Trophoblast cell (in vitro differentiated cells and primary cell): ENCODE measurements around the gene FSTL4.

ENCODE experiments used
- DNase-seq, 2 donors: peaks; one replicate each; pipeline ENCODE4 v3.0.0-alpha.2; 2016
- H2AFZ ChIP-seq: 2 replicates; pipeline ENCODE4 v1.6.1; 2013; ENCODE audit warnings: low read length, moderate library complexity, mild to moderate bottlenecking; ENCODE audit not compliant: insufficient read depth, poor library complexity
- H2AK5ac ChIP-seq: 2 replicates; pipeline ENCODE4 v1.6.1; 2013; ENCODE audit warnings: mild to moderate bottlenecking, low read length
- H2BK120ac ChIP-seq: 2 replicates; pipeline ENCODE4 v1.6.1; 2013; ENCODE audit warnings: low read length, mild to moderate bottlenecking, moderate library complexity; ENCODE audit not compliant: insufficient read depth, poor library complexity
- H2BK12ac ChIP-seq: 2 replicates; pipeline ENCODE4 v1.6.1; 2013; ENCODE audit warnings: mild to moderate bottlenecking, low read length, moderate library complexity
- H2BK5ac ChIP-seq: 2 replicates; pipeline ENCODE4 v1.6.1; 2013; ENCODE audit warnings: low read length, low read depth, moderate library complexity, mild to moderate bottlenecking; ENCODE audit not compliant: poor library complexity
- H3K14ac ChIP-seq: 2 replicates; pipeline ENCODE4 v1.6.1; 2013; ENCODE audit warnings: mild to moderate bottlenecking, low read length
- H3K18ac ChIP-seq: 2 replicates; pipeline ENCODE4 v1.6.1; 2013; ENCODE audit warnings: mild to moderate bottlenecking, low read length
- H3K23ac ChIP-seq: 2 replicates; pipeline ENCODE4 v1.6.1; 2013; ENCODE audit warnings: low read length
- H3K27ac ChIP-seq: 2 replicates; pipeline ENCODE4 v1.5.1; 2013; ENCODE audit warnings: low read depth, mild to moderate bottlenecking, inconsistent platforms, low read length, moderate library complexity
- H3K27me3 ChIP-seq: 2 replicates; pipeline ENCODE4 v1.6.1; 2013; ENCODE audit warnings: inconsistent platforms, mild to moderate bottlenecking, low read length, moderate library complexity; ENCODE audit not compliant: insufficient read depth
- H3K36me3 ChIP-seq, 2 experiments: 1 replicate in 1 of 2; 2 replicates in 1 of 2; pipeline ENCODE4 v1.6.1; 2013; ENCODE audit warnings: low read length in 2 of 2, mild to moderate bottlenecking in 2 of 2, moderate library complexity in 1 of 2; ENCODE audit not compliant: insufficient read depth in 2 of 2, control insufficient read depth in 1 of 2
- H3K4ac ChIP-seq: 2 replicates; pipeline ENCODE4 v1.6.1; 2013; ENCODE audit warnings: low read depth, mild to moderate bottlenecking, low read length, moderate library complexity
- H3K4me1 ChIP-seq, 2 experiments: 1 replicate in 1 of 2; 2 replicates in 1 of 2; pipeline ENCODE4 v1.6.1; 2013; ENCODE audit warnings: low read length in 2 of 2, mild to moderate bottlenecking in 2 of 2, moderate library complexity in 1 of 2; ENCODE audit not compliant: insufficient read depth in 2 of 2, control insufficient read depth in 1 of 2
- H3K4me2 ChIP-seq: 2 replicates; pipeline ENCODE4 v1.6.1; 2013; ENCODE audit warnings: inconsistent platforms, mild to moderate bottlenecking, low read length, moderate library complexity
- H3K4me3 ChIP-seq: 2 replicates; pipeline ENCODE4 v1.5.1; 2013; ENCODE audit warnings: mild to moderate bottlenecking, low read depth, low read length, inconsistent platforms
- H3K79me1 ChIP-seq: one replicate; pipeline ENCODE4 v1.6.1; 2013; ENCODE audit warnings: low read length
- H3K79me2 ChIP-seq: 2 replicates; pipeline ENCODE4 v1.6.1; 2013; ENCODE audit warnings: low read length, mild to moderate bottlenecking; ENCODE audit not compliant: control insufficient read depth, insufficient read depth, poor library complexity
- H3K9ac ChIP-seq: 2 replicates; pipeline ENCODE4 v1.6.1; 2013; ENCODE audit warnings: mild to moderate bottlenecking, low read length
- H3K9me3 ChIP-seq: 2 replicates; pipeline ENCODE4 v1.6.1; 2013; ENCODE audit warnings: low read depth, mild to moderate bottlenecking, control low read depth, inconsistent platforms, low read length; ENCODE audit not compliant: insufficient read depth
- H4K12ac ChIP-seq: 2 replicates; pipeline ENCODE4 v1.6.1; 2013; ENCODE audit warnings: low read depth, mild to moderate bottlenecking, low read length, moderate library complexity
- H4K8ac ChIP-seq: 2 replicates; pipeline ENCODE4 v1.6.1; 2013; ENCODE audit warnings: low read depth, mild to moderate bottlenecking, low read length, moderate library complexity
- H4K91ac ChIP-seq: one replicate; pipeline ENCODE4 v1.6.1; 2013; ENCODE audit warnings: low read depth, mild to moderate bottlenecking, low read length, moderate library complexity
- WGBS: extraction: QIAGEN DNeasy Blood & Tissue Kit; methylation state at CpG from one replicate; pipeline ENCODE4 v1.1.7; 2013; ENCODE audit warnings: missing lambda C conversion rate; ENCODE audit not compliant: insufficient read length, insufficient coverage; ENCODE audit errors: extremely low coverage; 5-methylcytosine and 5-hydroxymethylcytosine counted together

The FSTL4 gene

DNA sequence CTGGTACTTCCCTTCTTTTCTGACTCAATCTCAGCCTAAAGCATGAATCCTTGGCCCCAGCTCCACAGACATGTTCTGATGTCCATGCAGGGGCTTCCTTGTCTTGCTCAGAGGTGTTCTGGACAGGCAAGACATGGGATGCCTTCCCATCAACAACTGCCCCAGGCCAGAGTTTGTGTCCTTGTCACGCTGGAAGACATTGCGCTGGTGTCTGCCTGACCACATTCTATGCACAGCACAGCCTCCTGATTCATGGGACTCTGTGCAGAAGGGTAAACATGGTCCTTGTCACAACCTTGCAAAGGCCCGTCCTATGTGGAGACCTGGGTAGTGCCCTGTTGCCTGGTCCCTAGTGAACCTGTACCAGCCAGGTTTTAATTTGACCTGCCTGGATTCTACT lies 212.2 kb downstream of the FSTL4 start:
- Histone ChIP-seq H4K8ac (no peak overlapping the region), H3K27me3 (no peaks in the 10 kb centered on the region), H2BK5ac (no peak overlapping the region), H3K9ac (no peak overlapping the region), H3K27ac (no peak overlapping the region), H3K36me3 (no peaks in the 10 kb centered on the region), H3K23ac (no peak overlapping the region), H3K14ac (no peak overlapping the region), H2AFZ (no peak overlapping the region), H4K12ac (no peak overlapping the region), H3K79me1 (no peaks in the 10 kb centered on the region), H3K79me2 (no peaks in the 10 kb centered on the region), H3K9me3 (peaks cover 2% of the 10 kb centered on the region), H2AK5ac (no peak overlapping the region), H3K4ac (no peak overlapping the region), H3K4me1 (peaks cover 6 to 13% of the 10 kb centered on the region in 2 experiments), H3K4me3 (no peak overlapping the region), H3K18ac (no peak overlapping the region), H3K4me2 (no peak overlapping the region), H4K91ac (no peak overlapping the region), H2BK120ac (no peak overlapping the region), H2BK12ac (no peak overlapping the region)
- no peak for DNase-seq
- no CpG with 5 or more reads among the region's 3 CpGs for WGBS

DNA sequence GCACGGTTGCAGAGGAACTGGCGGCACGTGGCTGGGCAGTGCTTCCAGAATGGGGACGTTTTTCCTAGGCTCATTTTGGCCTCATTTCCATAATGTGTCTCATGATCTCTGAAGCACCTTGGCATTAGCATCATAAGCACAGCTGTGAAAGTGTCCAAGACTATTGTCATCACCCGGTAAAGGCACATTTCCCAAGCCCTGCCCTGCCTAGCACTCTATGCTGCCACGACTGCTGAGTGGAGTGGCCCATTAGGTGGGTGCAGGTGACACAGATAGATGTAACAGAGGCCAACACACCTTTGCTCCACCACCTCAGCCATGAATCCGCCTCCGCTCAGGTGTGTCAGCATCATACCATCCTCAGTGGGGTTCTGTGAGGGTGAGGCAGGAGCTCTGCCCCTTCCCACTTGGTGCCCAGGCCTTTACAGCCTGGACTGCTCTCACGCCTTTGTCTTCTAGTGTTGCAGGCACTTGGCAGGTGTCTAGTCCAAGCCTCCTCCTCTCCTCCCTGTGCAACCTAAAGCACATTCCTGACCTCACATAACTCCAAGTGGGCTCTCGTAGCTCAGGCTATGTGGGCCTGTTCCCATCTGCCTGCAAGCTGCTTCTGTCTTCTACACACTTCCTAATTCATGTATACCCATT lies 213.0 kb downstream of the FSTL4 start:
- H3K27ac ChIP-seq, result no peak overlapping the region
- no peak overlapping the region for H2BK120ac ChIP-seq
- no peak overlapping the region for H3K9ac ChIP-seq
- H3K79me2 ChIP-seq, result no peaks in the 10 kb centered on the region
- DNase-seq, result no peak
- no peak overlapping the region for H3K4ac ChIP-seq
- H2BK5ac ChIP-seq, result no peak overlapping the region
- no peaks in the 10 kb centered on the region for H3K79me1 ChIP-seq
- H3K4me2 ChIP-seq, result no peak overlapping the region
- H2AFZ ChIP-seq, result no peak overlapping the region
- H3K23ac ChIP-seq, result no peak overlapping the region
- H4K91ac ChIP-seq, result no peak overlapping the region
- H4K8ac ChIP-seq, result no peak overlapping the region
- no peak overlapping the region for H4K12ac ChIP-seq
- H3K4me3 ChIP-seq, result no peak overlapping the region
- no peak overlapping the region for H3K18ac ChIP-seq
- no peak overlapping the region for H3K14ac ChIP-seq
- H2AK5ac ChIP-seq, result no peak overlapping the region
- no peak overlapping the region for H2BK12ac ChIP-seq
- peaks cover 2% of the 10 kb centered on the region for H3K9me3 ChIP-seq
- H3K36me3 ChIP-seq, result no peaks in the 10 kb centered on the region
- H3K27me3 ChIP-seq, result no peaks in the 10 kb centered on the region
- WGBS, result no CpG with 5 or more reads among the region's 10 CpGs
- peaks cover 6 to 13% of the 10 kb centered on the region in 2 experiments for H3K4me1 ChIP-seq

DNA sequence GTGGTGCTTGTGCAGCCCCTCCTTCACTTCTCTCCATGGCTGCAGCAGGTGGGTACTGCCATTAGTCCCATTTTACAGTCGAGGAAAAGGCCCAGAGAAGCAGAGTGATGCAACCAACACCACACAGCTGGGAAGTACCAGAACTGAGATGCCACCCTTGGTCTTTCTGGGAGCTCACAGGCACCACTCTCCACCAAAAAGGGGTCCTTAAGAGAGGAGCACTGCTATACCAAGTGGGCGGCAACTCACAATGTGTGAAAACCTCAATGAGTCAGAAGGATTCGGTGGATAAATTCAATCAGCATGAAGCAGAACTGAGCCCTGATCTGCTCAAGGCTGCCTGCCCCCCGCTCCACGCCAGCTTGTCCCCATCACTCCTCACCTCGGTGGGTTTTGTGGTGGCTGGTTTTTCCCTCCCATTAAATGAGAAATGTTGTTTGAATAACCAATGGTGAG lies 213.7 kb downstream of the FSTL4 start:
- Histone ChIP-seq H3K4me1 (peaks cover 6 to 13% of the 10 kb centered on the region in 2 experiments), H2AK5ac (no peak overlapping the region), H3K4me2 (no peak overlapping the region), H3K18ac (no peak overlapping the region), H2BK120ac (no peak overlapping the region), H3K4me3 (no peak overlapping the region), H3K9ac (no peak overlapping the region), H4K8ac (no peak overlapping the region), H3K79me2 (no peaks in the 10 kb centered on the region), H2AFZ (no peak overlapping the region), H2BK12ac (no peak overlapping the region), H3K27ac (no peak overlapping the region), H4K91ac (no peak overlapping the region), H4K12ac (no peak overlapping the region), H3K9me3 (peaks cover 4% of the 10 kb centered on the region), H3K36me3 (no peaks in the 10 kb centered on the region), H3K14ac (no peak overlapping the region), H3K79me1 (no peaks in the 10 kb centered on the region), H3K4ac (no peak overlapping the region), H2BK5ac (no peak overlapping the region), H3K27me3 (no peaks in the 10 kb centered on the region), H3K23ac (no peak overlapping the region)
- DNase-seq, result no peak
- no CpG with 5 or more reads among the region's 6 CpGs for WGBS

DNA sequence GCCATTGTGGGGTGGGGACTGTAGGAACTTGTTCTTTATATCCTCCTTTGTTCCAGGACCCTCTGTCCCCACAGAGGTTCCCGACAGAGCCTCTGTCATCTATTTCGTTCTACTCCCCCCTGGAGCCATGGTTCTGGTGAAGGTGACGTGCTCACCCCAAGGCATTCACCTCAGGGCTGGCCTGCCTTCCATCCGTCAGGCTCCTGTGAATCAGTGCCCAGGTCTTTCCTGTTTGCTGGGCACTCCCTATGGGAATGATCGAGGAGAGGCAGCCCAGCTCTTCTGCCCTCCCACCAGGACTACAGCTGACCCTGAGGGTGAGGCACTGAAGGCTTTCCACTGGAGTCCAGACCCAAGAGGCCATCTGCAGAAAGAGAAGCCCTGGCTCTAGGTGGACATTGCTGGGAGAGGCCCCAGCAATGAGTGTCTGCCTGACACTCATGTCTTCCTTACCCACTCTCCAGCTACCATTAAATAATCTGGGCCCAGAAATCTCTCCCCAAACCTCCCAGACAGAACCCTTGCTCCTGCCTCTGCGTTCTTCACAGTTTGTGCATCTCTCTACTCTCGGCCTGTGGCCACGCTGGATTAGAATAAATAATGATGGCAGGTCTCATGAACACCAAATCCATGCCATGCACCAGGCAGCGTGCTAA lies 214.2 kb downstream of the FSTL4 start:
- no CpG with 5 or more reads among the region's 9 CpGs for WGBS
- H3K27ac ChIP-seq, result no peak overlapping the region

More for the DNA sequence above, 214.2 kb downstream of the FSTL4 start:
- Histone ChIP-seq H3K9me3 (peaks cover 4% of the 10 kb centered on the region), H3K4me1 (peaks cover 6 to 13% of the 10 kb centered on the region in 2 experiments), H3K79me2 (no peaks in the 10 kb centered on the region), H2AK5ac (no peak overlapping the region), H3K23ac (no peak overlapping the region), H2BK5ac (no peak overlapping the region), H3K36me3 (no peaks in the 10 kb centered on the region), H2BK12ac (no peak overlapping the region), H4K8ac (no peak overlapping the region), H2AFZ (no peak overlapping the region), H3K79me1 (no peaks in the 10 kb centered on the region), H3K4ac (no peak overlapping the region), H2BK120ac (no peak overlapping the region), H3K4me2 (no peak overlapping the region), H3K18ac (no peak overlapping the region), H3K14ac (no peak overlapping the region), H3K27me3 (no peaks in the 10 kb centered on the region), H4K12ac (no peak overlapping the region), H4K91ac (no peak overlapping the region), H3K4me3 (no peak overlapping the region), H3K9ac (no peak overlapping the region)
- no peak for DNase-seq
